Activated T-helper 2 cell treated with anti-CD3 and anti-CD28 coated beads, Interferon-gamma antibody, Interleukin-2, Interleukin-4, amounts not matched to agents 10 μg/mL and 5 μg/mL and 100 μg/mL, durations not matched to agents 14 hours and 24 hours and 36 hours (primary cell): ENCODE measurements around the gene DDX20. TPM values are rescaled to one million over a fixed set of nuclear protein-coding genes. Genes with fewer than 3 reads are reported as not detected.
"Not testable (repeated sequence)": the region's sequence is repeated elsewhere in the genome, so short reads cannot be mapped to it uniquely, and the experiment has no call there.

Source experiments
- DNase-seq: peaks from one replicate; pipeline ENCODE4 v3.0.0; 2021; ENCODE audit warnings: low spot score
- H3K27ac Mint-ChIP-seq: one replicate; pipeline ENCODE4 v1.8.0; 2021; ENCODE audit warnings: mixed read lengths
- H3K27me3 Mint-ChIP-seq: one replicate; pipeline ENCODE4 v1.8.0; 2021; ENCODE audit warnings: low read depth, mixed read lengths
- H3K36me3 Mint-ChIP-seq: one replicate; pipeline ENCODE4 v1.8.0; 2021; ENCODE audit warnings: low read depth, mixed read lengths
- H3K4me1 Mint-ChIP-seq: one replicate; pipeline ENCODE4 v1.8.0; 2021; ENCODE audit warnings: low read depth, mixed read lengths
- H3K4me3 Mint-ChIP-seq: one replicate; pipeline ENCODE4 v1.8.0; 2021; ENCODE audit warnings: low read depth, mild to moderate bottlenecking, moderate library complexity, mixed read lengths
- H3K9me3 Mint-ChIP-seq: one replicate; pipeline ENCODE4 v1.8.0; 2021; ENCODE audit warnings: mixed read lengths
- intact Hi-C: fragments of 100-400 bp; cut with micrococcal nuclease; formaldehyde crosslinking; loops from one replicate; pipeline ENCODE4 v1.15.1; 2023
- total RNA-seq: library from RNA; stranded (reverse); gene quantifications from 2 replicates; pipeline ENCODE4 v1.2.3, GENCODE V29; 2022

Gene DDX20
- total RNA-seq, 1 donor from 2014 or later: 18.6 TPM

GRCh38 chr1:111789142-111789541 is 33.4 kb downstream of the DDX20 start:
- H3K36me3 Mint-ChIP-seq: no peaks in the 10 kb centered on the region

GRCh38 chr1:111789666-111790316 is 34.1 kb downstream of the DDX20 start:
- DNase-seq: no peak
- Mint-ChIP-seq H3K36me3 (no peaks in the 10 kb centered on the region), H3K27me3 (peaks cover 31% of the 10 kb centered on the region), H3K27ac (no peak overlapping the region), H3K4me1 (no peaks in the 10 kb centered on the region), H3K4me3 (no peak overlapping the region), H3K9me3 (no peaks in the 10 kb centered on the region)
- intact Hi-C loops: no loop called here

More at GRCh38 chr1:111789142-111789541, 33.4 kb downstream of the DDX20 start:
- H3K9me3 Mint-ChIP-seq: no peaks in the 10 kb centered on the region
- H3K4me3 Mint-ChIP-seq: no peak overlapping the region
- H3K27me3 Mint-ChIP-seq: peaks cover 33% of the 10 kb centered on the region
- H3K27ac Mint-ChIP-seq: no peak overlapping the region
- no peaks in the 10 kb centered on the region for H3K4me1 Mint-ChIP-seq
- intact Hi-C loops: no loop called here
- DNase-seq: no peak

- Mint-ChIP-seq H3K27me3 (peaks cover 23% of the 10 kb centered on the region), H3K9me3 (no peaks in the 10 kb centered on the region), H3K27ac (no peak overlapping the region), H3K36me3 (no peaks in the 10 kb centered on the region), H3K4me3 (no peak overlapping the region), H3K4me1 (no peaks in the 10 kb centered on the region)
- intact Hi-C loops: no loop called here
- DNase-seq: no peak
Observed at GRCh38 chr1:111791776-111792175, 36.1 kb downstream of the DDX20 start.

- intact Hi-C loops: no loop called here
- Mint-ChIP-seq H3K27ac (no peak overlapping the region), H3K4me1 (no peaks in the 10 kb centered on the region), H3K36me3 (no peaks in the 10 kb centered on the region), H3K4me3 (no peak overlapping the region), H3K27me3 (peaks cover 23% of the 10 kb centered on the region), H3K9me3 (no peaks in the 10 kb centered on the region)
- DNase-seq: no peak
Observed at GRCh38 chr1:111792249-111792648, 36.5 kb downstream of the DDX20 start.

GRCh38 chr1:111793923-111794322 is 38.2 kb downstream of the DDX20 start:
- H3K27me3 Mint-ChIP-seq: peaks cover 18% of the 10 kb centered on the region
- no peak for DNase-seq
- H3K4me1 Mint-ChIP-seq: no peaks in the 10 kb centered on the region
- intact Hi-C loops: no loop called here
- H3K27ac Mint-ChIP-seq: no peak overlapping the region
- no peaks in the 10 kb centered on the region for H3K36me3 Mint-ChIP-seq
- no peak overlapping the region for H3K4me3 Mint-ChIP-seq
- H3K9me3 Mint-ChIP-seq: no peaks in the 10 kb centered on the region

- Mint-ChIP-seq H3K27me3 (peaks cover 16% of the 10 kb centered on the region), H3K36me3 (no peaks in the 10 kb centered on the region), H3K27ac (no peak overlapping the region), H3K4me1 (no peaks in the 10 kb centered on the region), H3K4me3 (no peak overlapping the region), H3K9me3 (no peaks in the 10 kb centered on the region)
- no peak for DNase-seq
- intact Hi-C loops: no loop called here
Observed at GRCh38 chr1:111795401-111795800, 39.7 kb downstream of the DDX20 start.

GRCh38 chr1:111798580-111798979 is 42.9 kb downstream of the DDX20 start:
- DNase-seq: no peak
- peaks cover 2% of the 10 kb centered on the region for H3K27me3 Mint-ChIP-seq
- H3K36me3 Mint-ChIP-seq: no peaks in the 10 kb centered on the region
- H3K4me1 Mint-ChIP-seq: no peaks in the 10 kb centered on the region
- intact Hi-C loops: no loop called here
- no peaks in the 10 kb centered on the region for H3K9me3 Mint-ChIP-seq
- no peak overlapping the region for H3K27ac Mint-ChIP-seq
- no peak overlapping the region for H3K4me3 Mint-ChIP-seq

GRCh38 chr1:111799722-111800121 is 44.0 kb downstream of the DDX20 start:
- H3K27me3 Mint-ChIP-seq: not testable (repeated sequence)

GRCh38 chr1:111801071-111801850 is 45.6 kb downstream of the DDX20 start:
- no peaks in the 10 kb centered on the region for H3K36me3 Mint-ChIP-seq
- no peaks in the 10 kb centered on the region for H3K9me3 Mint-ChIP-seq
- peaks cover 6% of the 10 kb centered on the region for H3K27me3 Mint-ChIP-seq
- no peak for DNase-seq
- intact Hi-C loops: no loop called here
- no peak overlapping the region for H3K4me3 Mint-ChIP-seq
- H3K27ac Mint-ChIP-seq: no peak overlapping the region
- no peaks in the 10 kb centered on the region for H3K4me1 Mint-ChIP-seq

More at GRCh38 chr1:111799722-111800121, 44.0 kb downstream of the DDX20 start:
- intact Hi-C loops, DNase-seq, H3K4me3 Mint-ChIP-seq, H3K36me3 Mint-ChIP-seq, H3K4me1 Mint-ChIP-seq, H3K9me3 Mint-ChIP-seq, H3K27ac Mint-ChIP-seq: not testable (repeated sequence)

- no peak overlapping the region for H3K4me3 Mint-ChIP-seq
- no peaks in the 10 kb centered on the region for H3K36me3 Mint-ChIP-seq
- no peaks in the 10 kb centered on the region for H3K9me3 Mint-ChIP-seq
- DNase-seq: no peak
- H3K4me1 Mint-ChIP-seq: no peaks in the 10 kb centered on the region
- peaks cover 6% of the 10 kb centered on the region for H3K27me3 Mint-ChIP-seq
- intact Hi-C loops: no loop called here
- H3K27ac Mint-ChIP-seq: no peak overlapping the region
Observed at GRCh38 chr1:111802110-111802509, 46.4 kb downstream of the DDX20 start.

- H3K4me1 Mint-ChIP-seq: no peaks in the 10 kb centered on the region
- peaks cover 6% of the 10 kb centered on the region for H3K27me3 Mint-ChIP-seq
- DNase-seq: no peak
- no peak overlapping the region for H3K4me3 Mint-ChIP-seq
- no peaks in the 10 kb centered on the region for H3K9me3 Mint-ChIP-seq
- no peak overlapping the region for H3K27ac Mint-ChIP-seq
- no peaks in the 10 kb centered on the region for H3K36me3 Mint-ChIP-seq
- intact Hi-C loops: no loop called here
Observed at GRCh38 chr1:111802984-111803383, 47.3 kb downstream of the DDX20 start.

GRCh38 chr1:111803951-111804350 is 48.2 kb downstream of the DDX20 start:
- DNase-seq: no peak
- intact Hi-C loops: no loop called here
- Mint-ChIP-seq H3K27ac (no peak overlapping the region), H3K36me3 (no peaks in the 10 kb centered on the region), H3K9me3 (no peaks in the 10 kb centered on the region), H3K4me1 (no peaks in the 10 kb centered on the region), H3K27me3 (peaks cover 8% of the 10 kb centered on the region), H3K4me3 (no peak overlapping the region)

GRCh38 chr1:111804776-111805175 is 49.1 kb downstream of the DDX20 start:
- H3K27ac Mint-ChIP-seq: no peak overlapping the region
- no peaks in the 10 kb centered on the region for H3K4me1 Mint-ChIP-seq
- no peak overlapping the region for H3K4me3 Mint-ChIP-seq
- H3K9me3 Mint-ChIP-seq: no peaks in the 10 kb centered on the region
- H3K27me3 Mint-ChIP-seq: peaks cover 6% of the 10 kb centered on the region
- DNase-seq: no peak
- intact Hi-C loops: no loop called here
- H3K36me3 Mint-ChIP-seq: no peaks in the 10 kb centered on the region
